HepG2 (cell line): ENCODE measurements around the gene KCNQ5. TPM values are rescaled to one million over a fixed set of nuclear protein-coding genes. Genes with fewer than 3 reads are reported as not detected.

ENCODE experiments used
- ATAC-seq: fragments of 200-7000 bp; cut with Tn5 transposase; 3 replicates; pipeline ENCODE4 v1.9.1; 2020; ENCODE audit warnings: mild to moderate bottlenecking, moderate library complexity
- BruUV-seq: library from RNA; stranded (reverse); fragments of 400-500 nt; replicated peaks from 2 replicates; lab custom pipeline; 2021; lab: Mats Ljungman, UMichigan
- CTCF ChIA-PET: fragments of 300-600 bp; formaldehyde crosslinking; extraction: SDS; loops from one replicate; lab custom pipeline; 2021; ENCODE audit warnings: low total read pairs, inconsistent platforms, low intra/inter-chr PET ratio; lab: Yijun Ruan, JAX
- POLR2A ChIA-PET: fragments of 350-600 bp; sonication (Branson Sonifier 250); formaldehyde crosslinking; loops from one replicate; lab custom pipeline; 2020; ENCODE audit warnings: antibody characterized with exemption, inconsistent platforms; lab: Yijun Ruan, JAX
- DNase-seq: peaks from one replicate; pipeline ENCODE4 v3.0.0-alpha.2; 2015; ENCODE audit warnings: low spot score
- FAIRE-seq: peaks from 3 replicates; lab custom pipeline; 2011; peaks lifted over from hg19 to GRCh38; lab: Jason Lieb, UNC
- H2AFZ ChIP-seq: one replicate; pipeline ENCODE4 v1.6.1; 2011; ENCODE audit warnings: low read length, inconsistent platforms
- H3K27ac ChIP-seq: fragments of 300-600 bp; 3 replicates; pipeline ENCODE4 v1.8.0; 2011; ENCODE audit warnings: mixed run types, mild to moderate bottlenecking, mixed read lengths, low read length, inconsistent platforms; ENCODE audit not compliant: insufficient read depth; ENCODE audit errors: extremely low read length
- H3K27me3 ChIP-seq, 2 experiments: fragments of 200-600 bp in 1 of 2; 2 replicates in 1 of 2; 3 replicates in 1 of 2; pipeline versions ENCODE4 v1.6.0 to v1.8.0; 2011; ENCODE audit warnings: low read length in 2 of 2, mild to moderate bottlenecking in 2 of 2, moderate library complexity in 2 of 2, inconsistent platforms in 1 of 2; ENCODE audit not compliant: insufficient read depth in 2 of 2, control insufficient read depth in 1 of 2
- H3K36me3 ChIP-seq, 2 experiments: fragments of 200-600 bp in 1 of 2; replicated peaks in 1 of 2; 2 replicates in 1 of 2; 3 replicates in 1 of 2; pipeline versions ENCODE4 v1.5.1 to v1.8.0; 2011; ENCODE audit warnings: low read length in 2 of 2, inconsistent platforms in 1 of 2; ENCODE audit not compliant: insufficient read depth in 2 of 2, control insufficient read depth in 1 of 2
- H3K4me1 ChIP-seq: 2 replicates; pipeline ENCODE4 v1.5.1; 2012; ENCODE audit warnings: low read length, inconsistent platforms; ENCODE audit not compliant: insufficient read depth
- H3K4me2 ChIP-seq: 2 replicates; pipeline ENCODE4 v1.6.0; 2011; ENCODE audit warnings: low read depth, low read length, inconsistent platforms
- H3K4me3 ChIP-seq, 3 experiments: fragments of 200-600 bp in 1 of 3; sonication (generic), shearing (Covaris generic) in 1 of 3; replicated peaks in 1 of 3; 2 replicates each; pipeline ENCODE4 v1.5.1; 2011 to 2016; ENCODE audit warnings: low read length in 3 of 3, inconsistent platforms in 2 of 3, low read depth in 2 of 3, mild to moderate bottlenecking in 2 of 3, control low read depth in 1 of 3, mixed read lengths in 1 of 3; ENCODE audit not compliant: insufficient read depth in 1 of 3
- H3K79me2 ChIP-seq: one replicate; pipeline ENCODE4 v1.6.1; 2011; ENCODE audit warnings: low read length, inconsistent platforms; ENCODE audit not compliant: insufficient read depth
- H3K9ac ChIP-seq: 2 replicates; pipeline ENCODE4 v1.6.0; 2011; ENCODE audit warnings: mild to moderate bottlenecking, low read depth, low read length, inconsistent platforms; ENCODE audit not compliant: insufficient read depth
- H3K9me3 ChIP-seq: 2 replicates; pipeline ENCODE4 v1.5.1; 2012; ENCODE audit warnings: mild to moderate bottlenecking, low read length
- H4K20me1 ChIP-seq: 2 replicates; pipeline ENCODE4 v1.6.0; 2011; ENCODE audit warnings: inconsistent platforms, mild to moderate bottlenecking, low read length, moderate library complexity; ENCODE audit not compliant: insufficient read depth
- ARID2 ChIP-seq: sonication (generic); formaldehyde crosslinking; IDR thresholded peaks from 2 replicates; pipeline ENCODE4 v1.8.1; 2022; ENCODE audit warnings: mild to moderate bottlenecking, missing genetic modification reagents, borderline replicate concordance
- E2F1 ChIP-seq: sonication (generic); formaldehyde crosslinking; IDR thresholded peaks from 2 replicates; pipeline ENCODE4 v1.5.0; 2020; ENCODE audit warnings: missing genetic modification reagents
- E2F5 ChIP-seq: sonication (generic); formaldehyde crosslinking; conservative IDR thresholded peaks from 2 replicates; pipeline ENCODE4 v1.4.0; 2020; ENCODE audit warnings: missing genetic modification reagents
- IRF2 ChIP-seq: IDR thresholded peaks from 2 replicates; pipeline ENCODE4 v1.6.1; 2018; ENCODE audit warnings: missing genetic modification reagents, missing compliant biosample characterization
- MEIS1 ChIP-seq: sonication (generic); formaldehyde crosslinking; IDR thresholded peaks from 2 replicates; pipeline ENCODE4 v1.9.0; 2021; ENCODE audit warnings: mild to moderate bottlenecking, missing genetic modification reagents, moderate library complexity, borderline replicate concordance
- NPAS2 ChIP-seq: sonication (generic); formaldehyde crosslinking; IDR thresholded peaks from 2 replicates; pipeline ENCODE4 v1.8.0; 2022; ENCODE audit warnings: mild to moderate bottlenecking, missing genetic modification reagents, borderline replicate concordance
- RFX5 ChIP-seq: IDR thresholded peaks from 2 replicates; pipeline ENCODE4 v1.6.1; 2011; ENCODE audit warnings: low read depth, low read length, improper control_type of control experiment
- RORA ChIP-seq: sonication (generic); formaldehyde crosslinking; IDR thresholded peaks from 2 replicates; pipeline ENCODE4 v1.5.0; 2020; ENCODE audit warnings: mild to moderate bottlenecking, missing genetic modification reagents, moderate library complexity
- ZNF24 ChIP-seq: fragments of 450-650 bp; IDR thresholded peaks from 2 replicates; pipeline ENCODE4 v1.6.1; 2017; ENCODE audit warnings: antibody characterized with exemption, mild to moderate bottlenecking
- ZNF552 ChIP-seq: sonication (generic); formaldehyde crosslinking; IDR thresholded peaks from 2 replicates; pipeline ENCODE4 v1.9.0; 2022; ENCODE audit warnings: missing genetic modification reagents, mild to moderate bottlenecking, borderline replicate concordance
- WGBS: methylation state at CpG from one replicate; pipeline ENCODE4 v1.1.6; 2017; ENCODE audit warnings: low lambda C conversion rate; 5-methylcytosine and 5-hydroxymethylcytosine counted together
- in situ Hi-C: cut with HindIII; loops from 2 replicates; pipeline ENCODE4 v1.10.0; 2017; ENCODE audit warnings: low pct_unique_long_range_greater_than_20kb; ENCODE audit not compliant: extremely low pct_ligation_motif_present
- intact Hi-C: fragments of 100-400 bp; cut with micrococcal nuclease; formaldehyde crosslinking; loops from one replicate; pipeline ENCODE4 v1.10.0; 2022; ENCODE audit not compliant: unreplicated experiment
- polyA plus RNA-seq, 8 experiments: library from polyadenylated mRNA; depleted of rRNA in 3 of 8; stranded (reverse) in 7 of 8; unstranded in 1 of 8; fragments of >200 nt; fragmentation: Illumina TruSeq in 4 of 8; extraction: Trizol in 4 of 8; gene quantifications; 2 replicates each; pipeline versions ENCODE4 v1.2.1 to v1.2.3, GENCODE V29; 2011 to 2016; ENCODE audit warnings: low read depth in 4 of 8, missing spikeins in 1 of 8, mixed read lengths in 1 of 8; ENCODE audit not compliant: insufficient read depth in 1 of 8
- total RNA-seq, 5 experiments: library from RNA; depleted of rRNA; stranded (reverse); fragments of >200 nt; fragmentation: Illumina TruSeq; extraction: Trizol; gene quantifications; 2 replicates each; pipeline ENCODE4 v1.2.3, GENCODE V29; 2016; ENCODE audit warnings: low read depth in 1 of 5
- TF ChIP-seq, protein P1 (sequence below): sonication (generic); formaldehyde crosslinking; IDR thresholded peaks from 2 replicates; pipeline ENCODE4 v1.4.0; 2020; ENCODE audit warnings: missing genetic modification reagents
- TF ChIP-seq, protein P2 (sequence below): sonication (generic); formaldehyde crosslinking; conservative IDR thresholded peaks from 2 replicates; pipeline ENCODE4 v1.5.0; 2020; ENCODE audit warnings: missing genetic modification reagents

The KCNQ5 gene
- total and polyA plus RNA-seq, 2 of the 13 experiments (the other 11 are each of a cell fraction or from before 2014, with no cell fraction given) = 0.04 TPM; not detected in 1

GRCh38 chr6:72861935-72862432 is 240.1 kb downstream of the KCNQ5 start:
- no peaks in the 10 kb centered on the region for H3K36me3 ChIP-seq
- ATAC-seq = no peak
- ChIA-PET POLR2A (no interaction called here), CTCF (no interaction called here)
- BruUV-seq = no TSS peak
- peaks cover 0 to 1% of the 10 kb centered on the region in 2 experiments; a peak in 1 of 5 replicates for H3K27me3 ChIP-seq
- no peak overlapping the region for H3K9ac ChIP-seq
- H3K79me2 ChIP-seq = no peaks in the 10 kb centered on the region
- H2AFZ ChIP-seq = no peak overlapping the region
- no peaks in the 10 kb centered on the region for H4K20me1 ChIP-seq
- no peak for DNase-seq
- WGBS = 0% methylated on average over 2 of the region's 2 CpGs
- in situ Hi-C loops (no loop called here), intact Hi-C loops (no loop called here)
- TF ChIP-seq, protein P1, sequence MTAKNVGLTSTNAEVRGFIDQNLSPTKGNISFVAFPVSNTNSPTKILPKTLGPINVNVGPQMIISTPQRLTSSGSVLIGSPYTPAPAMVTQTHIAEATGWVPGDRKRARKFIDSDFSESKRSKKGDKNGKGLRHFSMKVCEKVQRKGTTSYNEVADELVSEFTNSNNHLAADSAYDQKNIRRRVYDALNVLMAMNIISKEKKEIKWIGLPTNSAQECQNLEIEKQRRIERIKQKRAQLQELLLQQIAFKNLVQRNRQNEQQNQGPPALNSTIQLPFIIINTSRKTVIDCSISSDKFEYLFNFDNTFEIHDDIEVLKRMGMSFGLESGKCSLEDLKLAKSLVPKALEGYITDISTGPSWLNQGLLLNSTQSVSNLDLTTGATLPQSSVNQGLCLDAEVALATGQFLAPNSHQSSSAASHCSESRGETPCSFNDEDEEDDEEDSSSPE (CRISPR knock-in tag) = no peak
- TF ChIP-seq RORA (CRISPR knock-in tag) (no peak), NPAS2 (no peak), ARID2 (CRISPR knock-in tag) (no peak), E2F5 (CRISPR knock-in tag) (no peak), ZNF552 (CRISPR knock-in tag) (no peak), ZNF24 (no peak), IRF2 (CRISPR knock-in tag) (no peak), E2F1 (CRISPR knock-in tag) (no peak), RFX5 (no peak), MEIS1 (CRISPR knock-in tag) (no peak)
- TF ChIP-seq, protein P2, sequence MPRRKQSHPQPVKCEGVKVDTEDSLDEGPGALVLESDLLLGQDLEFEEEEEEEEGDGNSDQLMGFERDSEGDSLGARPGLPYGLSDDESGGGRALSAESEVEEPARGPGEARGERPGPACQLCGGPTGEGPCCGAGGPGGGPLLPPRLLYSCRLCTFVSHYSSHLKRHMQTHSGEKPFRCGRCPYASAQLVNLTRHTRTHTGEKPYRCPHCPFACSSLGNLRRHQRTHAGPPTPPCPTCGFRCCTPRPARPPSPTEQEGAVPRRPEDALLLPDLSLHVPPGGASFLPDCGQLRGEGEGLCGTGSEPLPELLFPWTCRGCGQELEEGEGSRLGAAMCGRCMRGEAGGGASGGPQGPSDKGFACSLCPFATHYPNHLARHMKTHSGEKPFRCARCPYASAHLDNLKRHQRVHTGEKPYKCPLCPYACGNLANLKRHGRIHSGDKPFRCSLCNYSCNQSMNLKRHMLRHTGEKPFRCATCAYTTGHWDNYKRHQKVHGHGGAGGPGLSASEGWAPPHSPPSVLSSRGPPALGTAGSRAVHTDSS (CRISPR knock-in tag) = no peak
- no peaks in the 10 kb centered on the region for H3K4me1 ChIP-seq
- FAIRE-seq = no peak
- no peak overlapping the region for H3K27ac ChIP-seq
- H3K4me2 ChIP-seq = no peak overlapping the region
- no peaks in the 10 kb centered on the region for H3K9me3 ChIP-seq
- no peak overlapping the region for H3K4me3 ChIP-seq
